PC-9 (cell line): ENCODE data around the gene HOXB9. TPM values are rescaled to one million over a fixed set of nuclear protein-coding genes. Genes with fewer than 3 reads are reported as not detected.

Experiments used
- BruUV-seq: library from RNA; stranded (reverse); fragments of 400-500 nt; replicated peaks from 2 replicates; lab custom pipeline; 2021; lab: Mats Ljungman, UMichigan
- CTCF ChIA-PET: fragments of 300-600 bp; sonication (Branson Sonifier 250); formaldehyde crosslinking; loops from one replicate; lab custom pipeline; 2022; ENCODE audit warnings: antibody characterized with exemption; lab: Charles Lee
- POLR2A ChIA-PET: fragments of 300-600 bp; sonication (Branson Sonifier 250); formaldehyde crosslinking; loops from one replicate; lab custom pipeline; 2022; ENCODE audit warnings: antibody characterized with exemption; ENCODE audit not compliant: unreplicated experiment; lab: Charles Lee
- DNase-seq, 2 experiments: peaks; one replicate each; pipeline versions ENCODE4 v3.0.0 to v3.0.0-alpha.2; 2015 to 2022; ENCODE audit warnings: mixed read lengths in 1 of 2
- H2AFZ ChIP-seq: fragments of 200-600 bp; sonication (generic); 2 replicates; pipeline ENCODE4 v1.8.1; 2017; ENCODE audit warnings: antibody characterized with exemption
- H3F3A ChIP-seq: fragments of 200-600 bp; sonication (generic); 2 replicates; pipeline ENCODE4 v1.8.1; 2017; ENCODE audit warnings: antibody characterized with exemption, mild to moderate bottlenecking, low read depth; ENCODE audit not compliant: insufficient read depth
- H3K27ac ChIP-seq: fragments of 200-600 bp; sonication (generic); 2 replicates; pipeline ENCODE4 v1.6.1; 2016; ENCODE audit warnings: mixed run types
- H3K27me3 ChIP-seq: fragments of 200-600 bp; sonication (generic); 2 replicates; pipeline ENCODE4 v1.6.1; 2016; ENCODE audit warnings: low read depth, mixed run types; ENCODE audit not compliant: insufficient read depth
- H3K36me3 ChIP-seq: fragments of 200-600 bp; sonication (generic); 2 replicates; pipeline ENCODE4 v1.6.1; 2016; ENCODE audit warnings: low read depth, mixed run types
- H3K4me1 ChIP-seq: fragments of 200-600 bp; sonication (generic); replicated peaks from 2 replicates; pipeline ENCODE4 v1.6.1; 2016; ENCODE audit warnings: mixed run types; ENCODE audit not compliant: insufficient read depth
- H3K4me2 ChIP-seq: fragments of 200-600 bp; sonication (generic); 2 replicates; pipeline ENCODE4 v1.6.1; 2017; ENCODE audit warnings: mixed run types
- H3K4me3 ChIP-seq: fragments of 200-600 bp; sonication (generic); 2 replicates; pipeline ENCODE4 v1.6.1; 2016; ENCODE audit warnings: mixed run types
- H3K79me2 ChIP-seq: fragments of 200-600 bp; sonication (generic); 2 replicates; pipeline ENCODE4 v1.6.1; 2017; ENCODE audit warnings: low read depth, mixed run types
- H3K9me2 ChIP-seq: fragments of 200-600 bp; sonication (generic); 2 replicates; pipeline ENCODE4 v1.8.1; 2017; ENCODE audit warnings: mild to moderate bottlenecking; ENCODE audit not compliant: insufficient read depth
- H3K9me3 ChIP-seq: fragments of 200-600 bp; sonication (generic); 2 replicates; pipeline ENCODE4 v1.8.1; 2016; ENCODE audit warnings: low read depth; ENCODE audit not compliant: insufficient read depth
- H4K20me1 ChIP-seq: fragments of 200-600 bp; sonication (generic); 2 replicates; pipeline ENCODE4 v1.8.1; 2017; ENCODE audit not compliant: insufficient read depth
- EZH2 ChIP-seq: fragments of 200-600 bp; sonication (generic); IDR thresholded peaks from 2 replicates; pipeline ENCODE4 v1.8.0; 2017; ENCODE audit warnings: antibody characterized with exemption, low read depth
- intact Hi-C: fragments of 100-400 bp; cut with micrococcal nuclease; formaldehyde crosslinking; loops from one replicate; pipeline ENCODE4 v1.10.0; 2022; ENCODE audit not compliant: unreplicated experiment
- total RNA-seq: library from RNA; stranded (reverse); gene quantifications from 2 replicates; pipeline ENCODE4 v1.2.3, GENCODE V29; 2021
- TF ChIP-seq, protein P1 (sequence below): fragments of 200-600 bp; sonication (generic); conservative IDR thresholded peaks from 2 replicates; pipeline ENCODE4 v1.6.1; 2017; ENCODE audit warnings: mixed run types, antibody characterized with exemption, mild to moderate bottlenecking, moderate library complexity

The HOXB9 gene
- total RNA-seq, 1 experiment from 2014 or later: 0.70 TPM

DNA sequence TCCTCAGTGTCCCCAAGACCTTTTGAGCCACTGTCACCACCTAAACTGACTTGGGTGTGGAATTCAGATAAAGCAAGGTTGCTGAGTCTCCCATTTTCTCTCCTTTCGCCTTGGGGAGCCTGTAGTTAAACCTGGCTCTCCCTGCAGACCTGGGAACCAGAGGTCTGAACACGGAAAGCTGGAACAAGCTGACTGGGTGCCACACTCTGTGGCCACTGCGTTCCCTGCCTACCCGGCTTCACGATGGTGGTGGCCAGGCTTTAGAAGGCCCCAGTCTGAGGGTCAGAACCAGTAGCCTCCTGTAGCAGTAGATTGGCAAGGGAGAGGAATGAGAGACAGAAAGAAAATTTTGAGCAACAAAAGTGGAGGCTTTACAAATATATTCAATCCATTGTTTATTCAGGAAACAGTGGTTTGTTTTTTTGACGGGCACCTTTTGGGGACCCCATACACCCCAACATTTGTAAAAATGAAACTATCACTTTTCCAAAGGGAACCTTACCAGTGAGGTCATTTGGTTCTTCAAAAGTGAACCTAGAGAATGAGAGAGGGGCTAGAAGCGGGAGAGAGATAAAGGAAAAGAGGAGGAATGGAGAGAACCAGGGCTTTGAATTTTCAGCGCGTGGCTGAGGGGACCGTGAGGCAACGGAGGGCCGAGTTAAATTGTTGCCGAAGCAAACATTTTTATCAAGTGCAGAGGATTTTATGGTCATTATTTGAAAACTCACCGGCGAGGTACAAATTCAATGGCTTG, 9.3 kb downstream of the HOXB9 start:
- ChIA-PET POLR2A (no interaction called here), CTCF (no interaction called here)
- H2AFZ ChIP-seq: no peak overlapping the region
- H3K4me3 ChIP-seq: no peak overlapping the region
- no peaks in the 10 kb centered on the region for H3K9me3 ChIP-seq
- BruUV-seq: no TSS peak
- H3K27me3 ChIP-seq: no peaks in the 10 kb centered on the region
- H3K36me3 ChIP-seq: no peaks in the 10 kb centered on the region
- no peak overlapping the region for H3K4me2 ChIP-seq
- H4K20me1 ChIP-seq: no peaks in the 10 kb centered on the region
- H3K79me2 ChIP-seq: no peaks in the 10 kb centered on the region
- H3K27ac ChIP-seq: no peak overlapping the region
- H3K4me1 ChIP-seq: peaks cover 9% of the 10 kb centered on the region; the same call in 1 of the 2 replicates
- no peaks in the 10 kb centered on the region for H3F3A ChIP-seq
- no peak for TF ChIP-seq EZH2
- TF ChIP-seq, protein P1, sequence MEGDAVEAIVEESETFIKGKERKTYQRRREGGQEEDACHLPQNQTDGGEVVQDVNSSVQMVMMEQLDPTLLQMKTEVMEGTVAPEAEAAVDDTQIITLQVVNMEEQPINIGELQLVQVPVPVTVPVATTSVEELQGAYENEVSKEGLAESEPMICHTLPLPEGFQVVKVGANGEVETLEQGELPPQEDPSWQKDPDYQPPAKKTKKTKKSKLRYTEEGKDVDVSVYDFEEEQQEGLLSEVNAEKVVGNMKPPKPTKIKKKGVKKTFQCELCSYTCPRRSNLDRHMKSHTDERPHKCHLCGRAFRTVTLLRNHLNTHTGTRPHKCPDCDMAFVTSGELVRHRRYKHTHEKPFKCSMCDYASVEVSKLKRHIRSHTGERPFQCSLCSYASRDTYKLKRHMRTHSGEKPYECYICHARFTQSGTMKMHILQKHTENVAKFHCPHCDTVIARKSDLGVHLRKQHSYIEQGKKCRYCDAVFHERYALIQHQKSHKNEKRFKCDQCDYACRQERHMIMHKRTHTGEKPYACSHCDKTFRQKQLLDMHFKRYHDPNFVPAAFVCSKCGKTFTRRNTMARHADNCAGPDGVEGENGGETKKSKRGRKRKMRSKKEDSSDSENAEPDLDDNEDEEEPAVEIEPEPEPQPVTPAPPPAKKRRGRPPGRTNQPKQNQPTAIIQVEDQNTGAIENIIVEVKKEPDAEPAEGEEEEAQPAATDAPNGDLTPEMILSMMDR: no peak
- no peak for DNase-seq
- H3K9me2 ChIP-seq: no peaks in the 10 kb centered on the region
- intact Hi-C loops: loop anchor here (5.0 to 10.0 kb wide), 4 partner anchors 265 to 672 kb away; partner anchors contain the start of gene PNPO

DNA sequence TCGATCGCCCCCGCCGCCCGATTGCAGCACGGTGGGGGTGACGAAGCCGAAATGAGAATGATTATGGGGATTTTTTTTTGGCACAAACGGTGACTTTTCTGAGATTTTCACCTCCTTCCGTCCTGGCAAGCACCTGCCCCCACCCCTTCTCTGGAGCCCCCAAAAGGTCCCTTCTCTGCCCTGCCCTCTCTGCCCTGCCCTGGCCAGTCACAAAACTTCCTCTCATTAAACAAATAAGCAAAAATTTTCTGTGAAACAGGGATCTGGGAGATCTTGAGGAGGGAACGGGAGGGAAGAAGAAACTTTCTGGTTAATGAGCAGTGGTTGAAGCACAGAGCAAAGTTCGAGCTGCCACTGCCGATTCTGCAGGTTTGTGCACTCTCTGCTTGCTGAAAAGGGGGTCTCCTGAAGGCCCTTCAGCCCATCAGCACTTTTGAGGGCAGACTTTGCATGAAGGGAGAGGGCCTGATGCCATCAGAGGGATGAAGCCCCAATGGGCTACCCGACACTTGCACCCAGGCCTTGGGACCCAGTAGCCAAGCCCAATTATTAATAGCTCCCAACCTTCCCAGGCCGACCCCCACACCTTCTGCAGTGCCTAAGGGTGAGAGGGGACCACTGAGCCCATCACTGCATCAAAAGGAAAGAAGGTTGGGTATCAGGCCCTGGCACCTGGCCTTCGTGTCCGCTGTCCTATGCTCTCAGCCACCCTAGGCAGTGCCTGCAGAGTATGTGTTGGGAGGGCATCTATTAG, 10.0 kb downstream of the HOXB9 start:
- Histone ChIP-seq H3K9me2 (no peaks in the 10 kb centered on the region), H3F3A (no peaks in the 10 kb centered on the region), H3K79me2 (no peaks in the 10 kb centered on the region), H3K9me3 (no peaks in the 10 kb centered on the region), H3K4me1 (peaks cover 9% of the 10 kb centered on the region; the same call in 1 of the 2 replicates), H3K4me2 (no peak overlapping the region), H3K36me3 (no peaks in the 10 kb centered on the region), H4K20me1 (no peaks in the 10 kb centered on the region), H2AFZ (no peak overlapping the region), H3K27ac (no peak overlapping the region), H3K4me3 (no peak overlapping the region), H3K27me3 (no peaks in the 10 kb centered on the region)
- BruUV-seq: no TSS peak
- TF ChIP-seq, protein P1: no peak
- TF ChIP-seq EZH2: no peak
- CTCF ChIA-PET: no interaction called here
- POLR2A ChIA-PET: no interaction called here
- DNase-seq: no peak
- intact Hi-C loops: loop anchor here (5.0 to 10.0 kb wide), 4 partner anchors 264 to 671 kb away; partner anchors contain the start of gene PNPO
